ENCODE data around the gene C1GALT1. TPM values are rescaled to one million over a fixed set of nuclear protein-coding genes. Genes with fewer than 3 reads are reported as not detected.

C1GALT1 gene
- total RNA-seq, 1 donor from 2014 or later: 44.2 TPM

- Mint-ChIP-seq H3K27me3 (no peaks in the 10 kb centered on the region), H3K9me3 (no peaks in the 10 kb centered on the region), H3K27ac (no peak overlapping the region), H3K4me3 (no peak overlapping the region), H3K4me1 (peaks cover 22% of the 10 kb centered on the region), H3K36me3 (ENCODE audit: low read depth) (no peaks in the 10 kb centered on the region)
- ChIA-PET CTCF (no interaction called here), POLR2A (no interaction called here)
- DNase-seq (no peak), ATAC-seq (ENCODE audit: low read depth) (no peak)
- TF ChIP-seq CTCF (IDR thresholded peaks at IDR 0.05): no peak
- intact Hi-C loops (cut with micrococcal nuclease): no loop called here
These were observed 92.4 kb downstream of the C1GALT1 start for GRCh38 chr7:7274782-7275181.

GRCh38 chr7:7276161-7276560 is 93.8 kb downstream of the C1GALT1 start:
- ChIA-PET POLR2A (no interaction called here), CTCF (no interaction called here)
- Mint-ChIP-seq H3K27me3 (no peaks in the 10 kb centered on the region), H3K36me3 (ENCODE audit: low read depth) (no peaks in the 10 kb centered on the region), H3K27ac (no peak overlapping the region), H3K4me3 (no peak overlapping the region), H3K9me3 (no peaks in the 10 kb centered on the region), H3K4me1 (peaks cover 18% of the 10 kb centered on the region)
- ATAC-seq (ENCODE audit: low read depth): no peak
- DNase-seq: no peak
- intact Hi-C loops (cut with micrococcal nuclease): no loop called here
- TF ChIP-seq CTCF (IDR thresholded peaks at IDR 0.05): no peak

- Mint-ChIP-seq H3K4me3 (no peak overlapping the region), H3K27me3 (no peaks in the 10 kb centered on the region), H3K36me3 (ENCODE audit: low read depth) (no peaks in the 10 kb centered on the region), H3K9me3 (peaks cover 5% of the 10 kb centered on the region), H3K4me1 (no peaks in the 10 kb centered on the region), H3K27ac (no peak overlapping the region)
- no peak for TF ChIP-seq CTCF (IDR thresholded peaks at IDR 0.05)
- ATAC-seq (ENCODE audit: low read depth) (no peak), DNase-seq (no peak)
- ChIA-PET POLR2A (no interaction called here), CTCF (no interaction called here)
- intact Hi-C loops (cut with micrococcal nuclease): no loop called here
These were observed 108.2 kb downstream of the C1GALT1 start for GRCh38 chr7:7290429-7291122.

- no peak overlapping the region for H3K27ac Mint-ChIP-seq
- ChIA-PET CTCF (no interaction called here), POLR2A (no interaction called here)
- H3K36me3 Mint-ChIP-seq (ENCODE audit: low read depth): no peaks in the 10 kb centered on the region
- no peak for DNase-seq
- H3K4me1 Mint-ChIP-seq: no peaks in the 10 kb centered on the region
- no peak for TF ChIP-seq CTCF (IDR thresholded peaks at IDR 0.05)
- no peak overlapping the region for H3K4me3 Mint-ChIP-seq
- H3K27me3 Mint-ChIP-seq: no peaks in the 10 kb centered on the region
- ATAC-seq (ENCODE audit: low read depth): no peak
- intact Hi-C loops (cut with micrococcal nuclease): no loop called here
- no peaks in the 10 kb centered on the region for H3K9me3 Mint-ChIP-seq
These were observed 109.7 kb downstream of the C1GALT1 start for GRCh38 chr7:7292085-7292484.

- intact Hi-C loops (cut with micrococcal nuclease): no loop called here
- DNase-seq: no peak
- CTCF ChIA-PET: no interaction called here
- POLR2A ChIA-PET: no interaction called here
- TF ChIP-seq CTCF (IDR thresholded peaks at IDR 0.05): no peak
- ATAC-seq (ENCODE audit: low read depth): no peak
- Mint-ChIP-seq H3K36me3 (ENCODE audit: low read depth) (no peaks in the 10 kb centered on the region), H3K4me3 (no peak overlapping the region), H3K27me3 (no peaks in the 10 kb centered on the region), H3K9me3 (no peaks in the 10 kb centered on the region), H3K4me1 (no peaks in the 10 kb centered on the region), H3K27ac (no peak overlapping the region)
These were observed 110.3 kb downstream of the C1GALT1 start for GRCh38 chr7:7292608-7293007.
